WTC11 (cell line): Measurements from ENCODE around the gene SHBG. TPM values are rescaled to one million over a fixed set of nuclear protein-coding genes. Genes with fewer than 3 reads are reported as not detected.
"Not testable (repeated sequence)": the region's sequence is repeated elsewhere in the genome, so short reads cannot be mapped to it uniquely, and the experiment has no call there.

ENCODE experiments used
- ATAC-seq: fragments of 200-7000 bp; cut with Tn5 transposase; 2 replicates; pipeline ENCODE4 v1.10.0; 2021; ENCODE audit warnings: mild to moderate bottlenecking, moderate library complexity
- CTCF ChIA-PET: fragments of 300-600 bp; sonication (Branson Sonifier 250); formaldehyde crosslinking; loops from one replicate; lab custom pipeline; 2021; ENCODE audit warnings: antibody characterized with exemption; lab: Charles Lee
- POLR2A ChIA-PET: fragments of 350-600 bp; sonication (Branson Sonifier 250); formaldehyde crosslinking; loops from one replicate; lab custom pipeline; 2021; ENCODE audit warnings: antibody characterized with exemption; lab: Charles Lee
- DNase-seq: peaks from one replicate; pipeline ENCODE4 v3.0.0; 2021; ENCODE audit warnings: low spot score
- H3K27ac Mint-ChIP-seq: 2 replicates; pipeline ENCODE4 v1.8.0; 2021; ENCODE audit warnings: mixed read lengths
- H3K27me3 Mint-ChIP-seq: 2 replicates; pipeline ENCODE4 v1.8.0; 2021; ENCODE audit warnings: low read depth, mild to moderate bottlenecking, moderate library complexity, mixed read lengths
- H3K36me3 Mint-ChIP-seq: 2 replicates; pipeline ENCODE4 v1.8.0; 2021; ENCODE audit warnings: mixed read lengths
- H3K4me1 Mint-ChIP-seq: 2 replicates; pipeline ENCODE4 v1.8.0; 2022; ENCODE audit warnings: mixed read lengths
- H3K4me3 Mint-ChIP-seq: 2 replicates; pipeline ENCODE4 v1.8.0; 2021; ENCODE audit warnings: mild to moderate bottlenecking, moderate library complexity, mixed read lengths
- H3K9me3 Mint-ChIP-seq: 2 replicates; pipeline ENCODE4 v1.8.0; 2021; ENCODE audit warnings: mixed read lengths
- AR ChIP-seq: fragments of 250-450 bp; sonication (Bioruptor Pico); IDR thresholded peaks from 2 replicates; pipeline ENCODE4 v1.9.0; 2021; ENCODE audit warnings: mild to moderate bottlenecking
- CREM ChIP-seq: sonication (generic); formaldehyde crosslinking; IDR thresholded peaks from 2 replicates; pipeline ENCODE4 v1.8.1; 2022; ENCODE audit warnings: mild to moderate bottlenecking, missing genetic modification reagents, moderate library complexity
- ETV6 ChIP-seq: sonication (generic); formaldehyde crosslinking; IDR thresholded peaks from 2 replicates; pipeline ENCODE4 v1.8.1; 2022; ENCODE audit warnings: mild to moderate bottlenecking, missing genetic modification reagents
- FOXJ3 ChIP-seq: sonication (generic); formaldehyde crosslinking; IDR thresholded peaks from 2 replicates; pipeline ENCODE4 v1.9.0; 2021; ENCODE audit warnings: missing genetic modification reagents, mild to moderate bottlenecking, borderline replicate concordance
- FOXK1 ChIP-seq: sonication (generic); formaldehyde crosslinking; IDR thresholded peaks from 2 replicates; pipeline ENCODE4 v1.8.0; 2022; ENCODE audit warnings: mild to moderate bottlenecking, moderate library complexity, missing genetic modification reagents
- HMGXB4 ChIP-seq: sonication (generic); formaldehyde crosslinking; IDR thresholded peaks from 2 replicates; pipeline ENCODE4 v1.8.1; 2023; ENCODE audit warnings: mild to moderate bottlenecking, moderate library complexity, missing genetic modification reagents
- NR2C2 ChIP-seq: sonication (generic); formaldehyde crosslinking; IDR thresholded peaks from 2 replicates; pipeline ENCODE4 v1.8.0; 2022; ENCODE audit warnings: mild to moderate bottlenecking, missing genetic modification reagents
- NR3C1 ChIP-seq: sonication (generic); formaldehyde crosslinking; conservative IDR thresholded peaks from 2 replicates; pipeline ENCODE4 v1.8.1; 2023; ENCODE audit warnings: low read depth, mild to moderate bottlenecking, missing genetic modification reagents
- PRDM15 ChIP-seq: sonication (generic); formaldehyde crosslinking; IDR thresholded peaks from 2 replicates; pipeline ENCODE4 v1.8.0; 2022; ENCODE audit warnings: missing genetic modification reagents
- STAT6 ChIP-seq: sonication (generic); formaldehyde crosslinking; conservative IDR thresholded peaks from 2 replicates; pipeline ENCODE4 v1.8.1; 2023; ENCODE audit warnings: mild to moderate bottlenecking, low read depth, missing genetic modification reagents, moderate library complexity
- TEAD1 ChIP-seq: sonication (generic); formaldehyde crosslinking; IDR thresholded peaks from 2 replicates; pipeline ENCODE4 v1.8.0; 2022; ENCODE audit warnings: mild to moderate bottlenecking, missing genetic modification reagents
- ZNF423 ChIP-seq: fragments of 250-450 bp; sonication (Bioruptor Pico); IDR thresholded peaks from 2 replicates; pipeline ENCODE4 v2.1.2; 2022; ENCODE audit warnings: mild to moderate bottlenecking, moderate library complexity
- ZNF425 ChIP-seq: fragments of 250-450 bp; sonication (Bioruptor Pico); conservative IDR thresholded peaks from 2 replicates; pipeline ENCODE4 v1.9.0; 2021; ENCODE audit warnings: mild to moderate bottlenecking
- total RNA-seq: library from RNA; stranded (reverse); gene quantifications from 3 replicates; pipeline ENCODE4 v1.2.3, GENCODE V29; 2021

The SHBG gene
- total RNA-seq, 1 experiment from 2014 or later, result 0.83 TPM

- Mint-ChIP-seq H3K4me3 (no peak overlapping the region), H3K36me3 (peaks cover 4% of the 10 kb centered on the region)
- CTCF ChIA-PET, result interaction anchor here (0.6 to 1.6 kb wide), 4 partner anchors 9 to 64 kb away, joined by 3 to 5 read pairs (median 4); no protein-coding TSS in a partner anchor
- POLR2A ChIA-PET, result interaction anchor here (0.6 kb wide), 1 partner anchor 54 kb away, joined by 6 read pairs; no protein-coding TSS in a partner anchor
- no peak for DNase-seq
- TF ChIP-seq NR3C1 (CRISPR knock-in tag), result no peak
- no peak for TF ChIP-seq FOXK1 (CRISPR knock-in tag)
- TF ChIP-seq ZNF425 (CRISPR knock-in tag), result no peak
- TF ChIP-seq AR (CRISPR knock-in tag), result no peak
- TF ChIP-seq FOXJ3 (CRISPR knock-in tag), result no peak
- TF ChIP-seq STAT6 (CRISPR knock-in tag), result no peak
- TF ChIP-seq PRDM15 (CRISPR knock-in tag), result no peak
- no peak for TF ChIP-seq ZNF423
- no peak for TF ChIP-seq CREM (CRISPR knock-in tag)
- TF ChIP-seq HMGXB4 (CRISPR knock-in tag), result no peak
- TF ChIP-seq ETV6 (CRISPR knock-in tag), result no peak
- TF ChIP-seq NR2C2 (CRISPR knock-in tag), result no peak
- TF ChIP-seq TEAD1 (CRISPR knock-in tag), result no peak
- TF ChIP-seq, all 79 proteins: peak for 0
- no peak for ATAC-seq
- no peak overlapping the region for H3K27ac Mint-ChIP-seq
- peaks cover 9% of the 10 kb centered on the region for H3K4me1 Mint-ChIP-seq
- H3K27me3 Mint-ChIP-seq, result no peaks in the 10 kb centered on the region
- no peaks in the 10 kb centered on the region for H3K9me3 Mint-ChIP-seq
Observed at GRCh38 chr17:7623661-7624060, 6.3 kb upstream of the SHBG start.

- H3K4me1 Mint-ChIP-seq, DNase-seq, H3K27me3 Mint-ChIP-seq, H3K9me3 Mint-ChIP-seq, POLR2A ChIA-PET, ATAC-seq, H3K27ac Mint-ChIP-seq, H3K36me3 Mint-ChIP-seq: not testable (repeated sequence)
- H3K4me3 Mint-ChIP-seq, result peak overlapping the region; percentile 85; the same call in 1 of the 2 replicates
- CTCF ChIA-PET, result interaction anchor here (0.5 to 3.0 kb wide), 3 partner anchors 10 to 48 kb away, joined by 4 to 29 read pairs (median 8); partner anchors contain the start of gene SOX15
Observed at GRCh38 chr17:7625749-7626148, 4.2 kb upstream of the SHBG start.
